PFSK-1 (cell line): ENCODE data around the gene JOSD1.

Source experiments
- POLR2AphosphoS5 ChIP-seq: IDR thresholded peaks from 2 replicates; pipeline ENCODE4 v1.6.1; 2012; ENCODE audit warnings: low read depth, mild to moderate bottlenecking, control low read depth, low read length, moderate library complexity
- SIN3A ChIP-seq: IDR thresholded peaks from 2 replicates; pipeline ENCODE4 v1.6.1; 2012; ENCODE audit warnings: mild to moderate bottlenecking, low read length, moderate library complexity, borderline replicate concordance; ENCODE audit not compliant: insufficient read depth
- TAF1 ChIP-seq: IDR thresholded peaks from 2 replicates; pipeline ENCODE4 v1.6.1; 2012; ENCODE audit warnings: low read length, control low read depth, borderline replicate concordance; ENCODE audit not compliant: insufficient read depth
- TF ChIP-seq, protein P1 (sequence below), 2 experiments: IDR thresholded peaks; 2 replicates each; pipeline versions ENCODE4 v1.6.1 to v1.8.0; 2011 to 2012; ENCODE audit warnings: low read depth in 2 of 2, low read length in 2 of 2, control low read depth in 1 of 2, inconsistent platforms in 1 of 2, mild to moderate bottlenecking in 1 of 2, moderate library complexity in 1 of 2; ENCODE audit not compliant: insufficient read depth in 1 of 2

DNA sequence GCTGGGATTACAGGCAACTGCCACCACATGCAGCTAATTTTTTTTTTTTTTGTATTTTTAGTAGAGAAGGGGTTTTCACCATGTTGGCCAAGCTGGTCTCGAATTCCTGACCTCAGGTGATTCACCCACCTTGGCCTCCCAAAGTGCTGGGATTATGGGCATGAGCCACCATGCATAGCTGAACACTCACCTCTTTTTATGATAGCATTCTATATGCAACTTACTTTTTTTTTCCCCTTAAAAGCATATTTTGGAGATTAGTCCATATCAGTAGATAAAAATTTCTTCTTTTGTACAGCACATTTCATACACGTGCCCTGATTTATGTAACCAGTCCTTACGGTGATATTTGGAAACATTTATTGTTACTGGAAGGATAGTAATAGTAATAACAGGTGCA, 19.6 kb upstream of the JOSD1 start:
- TF ChIP-seq SIN3A: no peak
- TF ChIP-seq, protein P1, sequence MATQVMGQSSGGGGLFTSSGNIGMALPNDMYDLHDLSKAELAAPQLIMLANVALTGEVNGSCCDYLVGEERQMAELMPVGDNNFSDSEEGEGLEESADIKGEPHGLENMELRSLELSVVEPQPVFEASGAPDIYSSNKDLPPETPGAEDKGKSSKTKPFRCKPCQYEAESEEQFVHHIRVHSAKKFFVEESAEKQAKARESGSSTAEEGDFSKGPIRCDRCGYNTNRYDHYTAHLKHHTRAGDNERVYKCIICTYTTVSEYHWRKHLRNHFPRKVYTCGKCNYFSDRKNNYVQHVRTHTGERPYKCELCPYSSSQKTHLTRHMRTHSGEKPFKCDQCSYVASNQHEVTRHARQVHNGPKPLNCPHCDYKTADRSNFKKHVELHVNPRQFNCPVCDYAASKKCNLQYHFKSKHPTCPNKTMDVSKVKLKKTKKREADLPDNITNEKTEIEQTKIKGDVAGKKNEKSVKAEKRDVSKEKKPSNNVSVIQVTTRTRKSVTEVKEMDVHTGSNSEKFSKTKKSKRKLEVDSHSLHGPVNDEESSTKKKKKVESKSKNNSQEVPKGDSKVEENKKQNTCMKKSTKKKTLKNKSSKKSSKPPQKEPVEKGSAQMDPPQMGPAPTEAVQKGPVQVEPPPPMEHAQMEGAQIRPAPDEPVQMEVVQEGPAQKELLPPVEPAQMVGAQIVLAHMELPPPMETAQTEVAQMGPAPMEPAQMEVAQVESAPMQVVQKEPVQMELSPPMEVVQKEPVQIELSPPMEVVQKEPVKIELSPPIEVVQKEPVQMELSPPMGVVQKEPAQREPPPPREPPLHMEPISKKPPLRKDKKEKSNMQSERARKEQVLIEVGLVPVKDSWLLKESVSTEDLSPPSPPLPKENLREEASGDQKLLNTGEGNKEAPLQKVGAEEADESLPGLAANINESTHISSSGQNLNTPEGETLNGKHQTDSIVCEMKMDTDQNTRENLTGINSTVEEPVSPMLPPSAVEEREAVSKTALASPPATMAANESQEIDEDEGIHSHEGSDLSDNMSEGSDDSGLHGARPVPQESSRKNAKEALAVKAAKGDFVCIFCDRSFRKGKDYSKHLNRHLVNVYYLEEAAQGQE (IDR thresholded peaks at IDR 0.05; ENCODE audit: insufficient read depth in 1 of 2, low read depth in 2 of 2, low read length in 2 of 2): no peak
- no peak for TF ChIP-seq TAF1
- TF ChIP-seq POLR2AphosphoS5: no peak
